Measurements from ENCODE around the gene PGC.
A peak's percentile ranks its signal among the peaks of the same experiment; 100 is the strongest.

The PGC gene

GRCh38 chr6:41730531-41731436 is 16.4 kb downstream of the PGC start:
- DNase-seq (ENCODE audit: low spot score), result peak; percentile 22

GRCh38 chr6:41729624-41730023 is 17.6 kb downstream of the PGC start:
- DNase-seq (ENCODE audit: low spot score), result no peak

- no peak for DNase-seq (ENCODE audit: low spot score)
Observed at GRCh38 chr6:41728954-41729353, 18.2 kb downstream of the PGC start.

GRCh38 chr6:41728073-41728936 is 18.9 kb downstream of the PGC start:
- no peak for DNase-seq (ENCODE audit: low spot score)

- no peak for DNase-seq (ENCODE audit: low spot score)
Observed at GRCh38 chr6:41727705-41728072, 19.5 kb downstream of the PGC start.

- DNase-seq (ENCODE audit: low spot score), result no peak
Observed at GRCh38 chr6:41726876-41727275, 20.3 kb downstream of the PGC start.

GRCh38 chr6:41724586-41725501 is 22.4 kb downstream of the PGC start:
- DNase-seq (ENCODE audit: low spot score), result no peak

- no peak for DNase-seq (ENCODE audit: low spot score)
Observed at GRCh38 chr6:41724228-41724580, 23.0 kb downstream of the PGC start.

GRCh38 chr6:41723530-41724227 is 23.5 kb downstream of the PGC start:
- peak; percentile 97 for DNase-seq (ENCODE audit: low spot score)

GRCh38 chr6:41722969-41723529 is 24.1 kb downstream of the PGC start:
- no peak for DNase-seq (ENCODE audit: low spot score)

- no peak for DNase-seq (ENCODE audit: low spot score)
Observed at GRCh38 chr6:41721414-41721813, 25.8 kb downstream of the PGC start.

- DNase-seq (ENCODE audit: low spot score), result no peak
Observed at GRCh38 chr6:41720783-41721182, 26.4 kb downstream of the PGC start.

- no peak for DNase-seq (ENCODE audit: low spot score)
Observed at GRCh38 chr6:41720262-41720620, 27.0 kb downstream of the PGC start.

GRCh38 chr6:41719436-41720261 is 27.5 kb downstream of the PGC start:
- DNase-seq (ENCODE audit: low spot score), result no peak

- no peak for DNase-seq (ENCODE audit: low spot score)
Observed at GRCh38 chr6:41718828-41719227, 28.4 kb downstream of the PGC start.

GRCh38 chr6:41717392-41717736 is 29.8 kb downstream of the PGC start:
- no peak for DNase-seq (ENCODE audit: low spot score)

GRCh38 chr6:41716516-41717391 is 30.4 kb downstream of the PGC start:
- no peak for DNase-seq (ENCODE audit: low spot score)

- no peak for DNase-seq (ENCODE audit: low spot score)
Observed at GRCh38 chr6:41715795-41716515, 31.2 kb downstream of the PGC start.

Measured in AG08395 (cell line).